HTR-8/SVneo (cell line): ENCODE measurements around the gene ZFP64.
"Not testable (repeated sequence)": the region's sequence is repeated elsewhere in the genome, so short reads cannot be mapped to it uniquely, and the experiment has no call there.

ENCODE experiments used
- DNase-seq: peaks from one replicate; pipeline ENCODE4 v3.0.0; 2011; ENCODE audit warnings: low spot score, mixed read lengths; ENCODE audit not compliant: insufficient read length
- FAIRE-seq: peaks from 2 replicates; lab custom pipeline; 2011; peaks lifted over from hg19 to GRCh38; lab: Jason Lieb, UNC

ZFP64 gene

GRCh38 chr20:52207020-52207810, 15.6 kb upstream of the ZFP64 start:
- DNase-seq (no peak), FAIRE-seq (peak; percentile 83)

- FAIRE-seq (peak; percentile 28), DNase-seq (no peak)
Observed at GRCh38 chr20:52204136-52204535, 12.6 kb upstream of the ZFP64 start.

- FAIRE-seq (peak; percentile 86), DNase-seq (no peak)
Observed at GRCh38 chr20:52201395-52201794, 9.8 kb upstream of the ZFP64 start.

GRCh38 chr20:52200870-52201269, 9.3 kb upstream of the ZFP64 start:
- DNase-seq (no peak), FAIRE-seq (no peak)

- FAIRE-seq (no peak), DNase-seq (no peak)
Observed at GRCh38 chr20:52196845-52197244, 5.3 kb upstream of the ZFP64 start.

GRCh38 chr20:52193886-52194545, 2.4 kb upstream of the ZFP64 start:
- FAIRE-seq, result peak; percentile 28

GRCh38 chr20:52193133-52193532, 1.6 kb upstream of the ZFP64 start:
- no peak for DNase-seq

More at GRCh38 chr20:52193886-52194545, 2.4 kb upstream of the ZFP64 start:
- DNase-seq, result no peak

GRCh38 chr20:52192719-52193007, 1.1 kb upstream of the ZFP64 start:
- not testable (repeated sequence) for DNase-seq, FAIRE-seq

More at GRCh38 chr20:52193133-52193532, 1.6 kb upstream of the ZFP64 start:
- no peak for FAIRE-seq

GRCh38 chr20:52191916-52192718, 538 bp upstream of the ZFP64 start:
- DNase-seq, result peak; percentile 86
- peak; percentile 60 for FAIRE-seq

GRCh38 chr20:52190437-52191131, 995 bp downstream of the ZFP64 start:
- FAIRE-seq (peak; percentile 33), DNase-seq (peak; percentile 90)

- DNase-seq (no peak), FAIRE-seq (no peak)
Observed at GRCh38 chr20:52181766-52182165, 9.8 kb downstream of the ZFP64 start.

- FAIRE-seq (peak; percentile 46), DNase-seq (no peak)
Observed at GRCh38 chr20:52180180-52180840, 11.3 kb downstream of the ZFP64 start.

GRCh38 chr20:52179331-52180179, 12.0 kb downstream of the ZFP64 start:
- DNase-seq, result no peak
- peak; percentile 88 for FAIRE-seq

- DNase-seq (no peak), FAIRE-seq (no peak)
Observed at GRCh38 chr20:52178691-52179090, 12.9 kb downstream of the ZFP64 start.

- FAIRE-seq, result no peak
Observed at GRCh38 chr20:52175840-52176239, 15.7 kb downstream of the ZFP64 start.

GRCh38 chr20:52172392-52173047, 19.1 kb downstream of the ZFP64 start:
- FAIRE-seq (no peak), DNase-seq (no peak)

More at GRCh38 chr20:52175840-52176239, 15.7 kb downstream of the ZFP64 start:
- DNase-seq, result no peak

- no peak for DNase-seq
- FAIRE-seq, result no peak
Observed at GRCh38 chr20:52171025-52171424, 20.6 kb downstream of the ZFP64 start.

GRCh38 chr20:52168116-52168515, 23.5 kb downstream of the ZFP64 start:
- FAIRE-seq (no peak), DNase-seq (no peak)
